ENCODE measurements around the gene MPV17L2.

The MPV17L2 gene

GRCh38 chr19:18159810-18160209 is 33.2 kb upstream of the MPV17L2 start:
- in situ Hi-C loops (cut with MboI; ENCODE audit: low sequenced_read_pairs, unreplicated experiment) = no loop called here
- no peak for DNase-seq (ENCODE audit: low spot score)
- TF ChIP-seq CTCF (IDR thresholded peaks at IDR 0.05; ENCODE audit: borderline replicate concordance, control extremely low read depth, extremely low read depth, insufficient read depth, missing control alignments) = no peak

GRCh38 chr19:18160493-18160970 is 32.5 kb upstream of the MPV17L2 start:
- DNase-seq (ENCODE audit: low spot score) = no peak
- in situ Hi-C loops (cut with MboI; ENCODE audit: low sequenced_read_pairs, unreplicated experiment) = no loop called here
- TF ChIP-seq CTCF (IDR thresholded peaks at IDR 0.05; ENCODE audit: borderline replicate concordance, control extremely low read depth, extremely low read depth, insufficient read depth, missing control alignments) = no peak

GRCh38 chr19:18160971-18161635 is 31.9 kb upstream of the MPV17L2 start:
- DNase-seq (ENCODE audit: low spot score) = peak; percentile 95
- in situ Hi-C loops (cut with MboI; ENCODE audit: low sequenced_read_pairs, unreplicated experiment) = no loop called here
- peak; percentile 100 for TF ChIP-seq CTCF (IDR thresholded peaks at IDR 0.05; ENCODE audit: borderline replicate concordance, control extremely low read depth, extremely low read depth, insufficient read depth, missing control alignments)

- in situ Hi-C loops (cut with MboI; ENCODE audit: low sequenced_read_pairs, unreplicated experiment) = no loop called here
- DNase-seq (ENCODE audit: low spot score) = no peak
- TF ChIP-seq CTCF (IDR thresholded peaks at IDR 0.05; ENCODE audit: borderline replicate concordance, control extremely low read depth, extremely low read depth, insufficient read depth, missing control alignments) = no peak
Observed at GRCh38 chr19:18161636-18162002, 31.4 kb upstream of the MPV17L2 start.

GRCh38 chr19:18164072-18164471 is 28.9 kb upstream of the MPV17L2 start:
- in situ Hi-C loops (cut with MboI; ENCODE audit: low sequenced_read_pairs, unreplicated experiment) = no loop called here
- DNase-seq (ENCODE audit: low spot score) = no peak
- TF ChIP-seq CTCF (IDR thresholded peaks at IDR 0.05; ENCODE audit: borderline replicate concordance, control extremely low read depth, extremely low read depth, insufficient read depth, missing control alignments) = no peak

- in situ Hi-C loops (cut with MboI; ENCODE audit: low sequenced_read_pairs, unreplicated experiment) = no loop called here
- DNase-seq (ENCODE audit: low spot score) = no peak
- no peak for TF ChIP-seq CTCF (IDR thresholded peaks at IDR 0.05; ENCODE audit: borderline replicate concordance, control extremely low read depth, extremely low read depth, insufficient read depth, missing control alignments)
Observed at GRCh38 chr19:18165794-18166544, 27.0 kb upstream of the MPV17L2 start.

All from GM13976 (cell line).